Osteocyte (in vitro differentiated cells): ENCODE results near the gene TRIM49. TPM values are rescaled to one million over a fixed set of nuclear protein-coding genes. Genes with fewer than 3 reads are reported as not detected.
"Not testable (repeated sequence)": the region's sequence is repeated elsewhere in the genome, so short reads cannot be mapped to it uniquely, and the experiment has no call there.

Source experiments
- DNase-seq: peaks from one replicate; pipeline ENCODE4 v3.0.0; 2021; ENCODE audit warnings: mixed read lengths; ENCODE audit not compliant: unreplicated experiment; ENCODE audit errors: extremely low spot score
- H3K27ac Mint-ChIP-seq: one replicate; pipeline ENCODE4 v1.8.0; 2021; ENCODE audit warnings: mild to moderate bottlenecking, mixed read lengths; ENCODE audit not compliant: unreplicated experiment
- H3K27me3 Mint-ChIP-seq: one replicate; pipeline ENCODE4 v1.8.0; 2021; ENCODE audit warnings: mixed read lengths; ENCODE audit not compliant: unreplicated experiment
- H3K36me3 Mint-ChIP-seq: one replicate; pipeline ENCODE4 v1.8.0; 2021; ENCODE audit warnings: mixed read lengths; ENCODE audit not compliant: unreplicated experiment
- H3K4me1 Mint-ChIP-seq: one replicate; pipeline ENCODE4 v1.8.0; 2021; ENCODE audit warnings: mixed read lengths; ENCODE audit not compliant: unreplicated experiment
- H3K4me3 Mint-ChIP-seq: one replicate; pipeline ENCODE4 v1.8.0; 2021; ENCODE audit warnings: mild to moderate bottlenecking, moderate library complexity, mixed read lengths; ENCODE audit not compliant: unreplicated experiment
- H3K9me3 Mint-ChIP-seq: one replicate; pipeline ENCODE4 v1.8.0; 2021; ENCODE audit warnings: mixed read lengths; ENCODE audit not compliant: unreplicated experiment
- long read RNA-seq: library from polyadenylated mRNA; unstranded; transcript quantifications from one replicate; pipeline ENCODE4 v2.0.0, GENCODE V29; 2021
- total RNA-seq: library from RNA; stranded (reverse); gene quantifications from 2 replicates; pipeline ENCODE4 v1.2.1, GENCODE V29; 2021

Gene TRIM49
- not detected in 2 replicates for total RNA-seq
- long read RNA-seq, result 0 reads

GRCh38 chr11:89808475-89808874 lies at the start of gene TRIM49:
Gene TRIM49 (minus strand): TSS chr11:89808575. CDS start chr11:89804469, 4,106 bp downstream.
- not testable (repeated sequence) for H3K4me3 Mint-ChIP-seq, DNase-seq, H3K9me3 Mint-ChIP-seq, H3K27ac Mint-ChIP-seq, H3K27me3 Mint-ChIP-seq, H3K36me3 Mint-ChIP-seq, H3K4me1 Mint-ChIP-seq

GRCh38 chr11:89826694-89827093 lies 18.3 kb upstream of the TRIM49 start:
- H3K27ac Mint-ChIP-seq, DNase-seq, H3K9me3 Mint-ChIP-seq, H3K4me1 Mint-ChIP-seq, H3K27me3 Mint-ChIP-seq, H3K36me3 Mint-ChIP-seq, H3K4me3 Mint-ChIP-seq: not testable (repeated sequence)

GRCh38 chr11:89820008-89820407 lies 11.6 kb upstream of the TRIM49 start:
- not testable (repeated sequence) for H3K4me3 Mint-ChIP-seq, H3K9me3 Mint-ChIP-seq, H3K27ac Mint-ChIP-seq, DNase-seq, H3K27me3 Mint-ChIP-seq, H3K4me1 Mint-ChIP-seq, H3K36me3 Mint-ChIP-seq

- not testable (repeated sequence) for DNase-seq, H3K27me3 Mint-ChIP-seq, H3K36me3 Mint-ChIP-seq, H3K27ac Mint-ChIP-seq, H3K4me1 Mint-ChIP-seq, H3K9me3 Mint-ChIP-seq, H3K4me3 Mint-ChIP-seq
Measured at GRCh38 chr11:89813535-89813934, 5.2 kb upstream of the TRIM49 start.

GRCh38 chr11:89787506-89788063 lies 20.8 kb downstream of the TRIM49 start:
- not testable (repeated sequence) for H3K4me1 Mint-ChIP-seq, H3K9me3 Mint-ChIP-seq, DNase-seq, H3K4me3 Mint-ChIP-seq, H3K27ac Mint-ChIP-seq, H3K27me3 Mint-ChIP-seq, H3K36me3 Mint-ChIP-seq

- not testable (repeated sequence) for H3K4me1 Mint-ChIP-seq, H3K27me3 Mint-ChIP-seq, H3K9me3 Mint-ChIP-seq, H3K4me3 Mint-ChIP-seq, DNase-seq, H3K36me3 Mint-ChIP-seq, H3K27ac Mint-ChIP-seq
Measured at GRCh38 chr11:89785726-89786125, 22.6 kb downstream of the TRIM49 start.

GRCh38 chr11:89750822-89751221 lies 57.6 kb downstream of the TRIM49 start:
- H3K36me3 Mint-ChIP-seq, H3K27me3 Mint-ChIP-seq, H3K4me1 Mint-ChIP-seq, DNase-seq, H3K27ac Mint-ChIP-seq, H3K4me3 Mint-ChIP-seq, H3K9me3 Mint-ChIP-seq: not testable (repeated sequence)

Other genes starting within 250 kb of the TRIM49 start
- gene TRIM77, start 98.3 kb downstream of the TRIM49 start, total RNA-seq, result not detected in 2 replicates
- gene TRIM64B, start 69.9 kb upstream of the TRIM49 start, total RNA-seq, result not detected in 2 replicates
- not detected in 2 replicates for gene TRIM49D1, start 113.7 kb upstream of the TRIM49 start, total RNA-seq
- gene TRIM49D2, start 115.5 kb upstream of the TRIM49 start, total RNA-seq, result not detected in 2 replicates
- gene TRIM64, start 157.5 kb upstream of the TRIM49 start, total RNA-seq, result not detected in 2 replicates
- not detected in 2 replicates for gene TRIM49C, start 222.5 kb upstream of the TRIM49 start, total RNA-seq